Mucosa of descending colon (tissue), 3 donors: ENCODE results near the gene KRTAP2-2. TPM values are rescaled to one million over a fixed set of nuclear protein-coding genes. Genes with fewer than 3 reads are reported as not detected.

ENCODE experiments used
- ATAC-seq: fragments of 200-7000 bp; cut with Tn5 transposase; one replicate; pipeline ENCODE4 v1.9.1; 2020; ENCODE audit warnings: mild to moderate bottlenecking, moderate library complexity
- DNase-seq, 3 donors: peaks; one replicate each; pipeline ENCODE4 v3.0.0-alpha.2; 2020
- H3K36me3 ChIP-seq: fragments of 200-600 bp; one replicate; pipeline ENCODE4 v1.8.0; 2021; ENCODE audit warnings: low read depth, mild to moderate bottlenecking
- H3K4me1 ChIP-seq: fragments of 200-600 bp; one replicate; pipeline ENCODE4 v1.8.0; 2021; ENCODE audit warnings: low read depth, mild to moderate bottlenecking
- H3K4me3 ChIP-seq: fragments of 200-600 bp; one replicate; pipeline ENCODE4 v1.8.0; 2021; ENCODE audit warnings: mild to moderate bottlenecking
- H3K9me3 ChIP-seq: fragments of 200-600 bp; one replicate; pipeline ENCODE4 v1.8.0; 2021; ENCODE audit warnings: mild to moderate bottlenecking
- CTCF ChIP-seq: fragments of 200-600 bp; IDR thresholded peaks from one replicate; pipeline ENCODE4 v1.8.0; 2022; ENCODE audit warnings: antibody characterized with exemption, mild to moderate bottlenecking
- intact Hi-C, 2 donors: fragments of 100-400 bp; cut with DNase I in 1 of 2; cut with micrococcal nuclease in 1 of 2; formaldehyde crosslinking; loops; one replicate each; pipeline versions ENCODE4 v1.11.0 to v1.11.1; 2022; cut with DNase I, micrococcal nuclease
- total RNA-seq, 3 donors: library from RNA; stranded (reverse); fragmentation: NEBNext Ultra II Directional in 2 of 3; extraction: Animal tissue kit (Norgen Biotek cat#: 25700) in 2 of 3; gene quantifications; one replicate each; pipeline versions ENCODE4 v1.2.1 to v1.2.4, GENCODE V29; 2021 to 2023
- donor health status: DM: no; HTN: no; CAD: no; lungs with moderate emphysema.
- donor health status: DM: no; HTN: no; CAD: no.
- donor health status: DM: no; HTN: yes; CAD: no.

KRTAP2-2 gene
- total RNA-seq, 3 donors from 2014 or later, result not detected

GRCh38 chr17:41009301-41009760 is 45.7 kb downstream of the KRTAP2-2 start:
- Histone ChIP-seq H3K4me1 (no peaks in the 10 kb centered on the region), H3K36me3 (no peaks in the 10 kb centered on the region), H3K4me3 (no peak overlapping the region), H3K9me3 (no peaks in the 10 kb centered on the region)
- intact Hi-C loops, result no loop called here
- no peak for TF ChIP-seq CTCF
- ATAC-seq (no peak), DNase-seq (no peak)

GRCh38 chr17:41008811-41009210 is 46.2 kb downstream of the KRTAP2-2 start, which contains the start of gene KRTAP3-1:
TSS of gene KRTAP3-1 (minus strand) at chr17:41009128. CDS start at chr17:41009074, 54 bp downstream.
- ATAC-seq, result no peak
- no peak for DNase-seq
- no peaks in the 10 kb centered on the region for H3K9me3 ChIP-seq

More at GRCh38 chr17:41008811-41009210, 46.2 kb downstream of the KRTAP2-2 start, which contains the start of gene KRTAP3-1:
- TF ChIP-seq CTCF, result no peak
- Histone ChIP-seq H3K36me3 (no peaks in the 10 kb centered on the region), H3K4me3 (no peak within 1 kb of the TSS), H3K4me1 (no peaks in the 10 kb centered on the region)
- intact Hi-C loops, result no loop called here

Other genes with a start within 250 kb of the KRTAP2-2 start
- gene KRT10, start 232.6 kb downstream of the KRTAP2-2 start, total RNA-seq, result 10 to 100 TPM; 24.5 to 33.1 (median 26.4) TPM
- 1 to 10 TPM in 2 of 3 donors, under 1 TPM in 1; 0.80 to 6.0 (median 2.5) TPM for gene KRT12, start 188.0 kb downstream of the KRTAP2-2 start, total RNA-seq
- 1,000 to 10,000 TPM in 2 of 3 donors, 100 to 1,000 TPM in 1; 553 to 1,810 (median 1,312) TPM for gene KRT20, start 170.0 kb downstream of the KRTAP2-2 start, total RNA-seq
- under 1 TPM in 1 of 3 donors, not detected in 2; 0.53 TPM for gene KRT23, start 117.6 kb downstream of the KRTAP2-2 start, total RNA-seq
- under 1 TPM in 1 of 3 donors, not detected in 2; 0.52 TPM for gene KRT39, start 88.3 kb downstream of the KRTAP2-2 start, total RNA-seq
- under 1 TPM in 1 of 3 donors, not detected in 2; 0.22 TPM for gene KRT40, start 70.9 kb downstream of the KRTAP2-2 start, total RNA-seq
- not detected for gene KRTAP3-3, start 61.1 kb downstream of the KRTAP2-2 start, total RNA-seq
- not detected for gene KRTAP3-2, start 55.3 kb downstream of the KRTAP2-2 start, total RNA-seq
- gene KRTAP3-1, start 46.1 kb downstream of the KRTAP2-2 start, total RNA-seq, result not detected
- gene KRTAP1-5, start 28.0 kb downstream of the KRTAP2-2 start, total RNA-seq, result not detected
- not detected for gene KRTAP1-4, start 25.0 kb downstream of the KRTAP2-2 start, total RNA-seq
- gene KRTAP1-3, start 20.4 kb downstream of the KRTAP2-2 start, total RNA-seq, result not detected
- not detected for gene KRTAP1-1, start 13.8 kb downstream of the KRTAP2-2 start, total RNA-seq
- not detected for gene KRTAP2-1, start 7.9 kb downstream of the KRTAP2-2 start, total RNA-seq
- gene KRTAP2-3, start 4.9 kb upstream of the KRTAP2-2 start, total RNA-seq, result not detected
- gene KRTAP2-4, start 10.6 kb upstream of the KRTAP2-2 start, total RNA-seq, result not detected
- gene KRTAP4-7, start 28.9 kb upstream of the KRTAP2-2 start, total RNA-seq, result not detected
- gene KRTAP4-8, start 42.9 kb upstream of the KRTAP2-2 start, total RNA-seq, result not detected
- gene KRTAP4-16, start 47.0 kb upstream of the KRTAP2-2 start, total RNA-seq, result not detected
- gene KRTAP4-9, start 50.2 kb upstream of the KRTAP2-2 start, total RNA-seq, result not detected
- not detected for gene KRTAP4-11, start 63.1 kb upstream of the KRTAP2-2 start, total RNA-seq
- gene KRTAP4-12, start 69.0 kb upstream of the KRTAP2-2 start, total RNA-seq, result not detected
- gene KRTAP4-6, start 85.3 kb upstream of the KRTAP2-2 start, total RNA-seq, result not detected
- gene KRTAP4-5, start 94.6 kb upstream of the KRTAP2-2 start, total RNA-seq, result not detected
- not detected for gene KRTAP4-4, start 105.5 kb upstream of the KRTAP2-2 start, total RNA-seq
- gene KRTAP4-3, start 113.0 kb upstream of the KRTAP2-2 start, total RNA-seq, result not detected
- gene KRTAP4-2, start 123.0 kb upstream of the KRTAP2-2 start, total RNA-seq, result not detected
- gene KRTAP4-1, start 129.7 kb upstream of the KRTAP2-2 start, total RNA-seq, result under 1 TPM in 1 of 3 donors, not detected in 2; 0.84 TPM
- not detected for gene KRTAP9-1, start 134.7 kb upstream of the KRTAP2-2 start, total RNA-seq
- not detected for gene KRTAP9-2, start 171.4 kb upstream of the KRTAP2-2 start, total RNA-seq
- not detected for gene KRTAP9-3, start 177.2 kb upstream of the KRTAP2-2 start, total RNA-seq
- gene KRTAP9-8, start 182.8 kb upstream of the KRTAP2-2 start, total RNA-seq, result not detected
- gene KRTAP9-4, start 194.5 kb upstream of the KRTAP2-2 start, total RNA-seq, result not detected
- gene KRTAP9-9, start 200.2 kb upstream of the KRTAP2-2 start, total RNA-seq, result not detected
- gene KRTAP9-6, start 210.1 kb upstream of the KRTAP2-2 start, total RNA-seq, result not detected
- gene KRTAP9-7, start 220.5 kb upstream of the KRTAP2-2 start, total RNA-seq, result not detected
- not detected for gene KRTAP29-1, start 247.6 kb upstream of the KRTAP2-2 start, total RNA-seq